T-helper 17 cell (primary cell): ENCODE results near the gene NDUFB8. TPM values are rescaled to one million over a fixed set of nuclear protein-coding genes. Genes with fewer than 3 reads are reported as not detected.
"Not testable (repeated sequence)": the region's sequence is repeated elsewhere in the genome, so short reads cannot be mapped to it uniquely, and the experiment has no call there.

Source experiments
- ATAC-seq: fragments of 150-1000 bp; cut with Tn5 transposase; 2 replicates; pipeline ENCODE4 v1.10.0; 2021; ENCODE audit warnings: mild to moderate bottlenecking, moderate library complexity
- DNase-seq, 3 donors: peaks; one replicate each; pipeline versions ENCODE4 v3.0.0 to v3.0.0-alpha.2; 2020 to 2021
- H3K9me3 ChIP-seq: one replicate; pipeline ENCODE4 v1.7.0; 2013; ENCODE audit warnings: low read length, mild to moderate bottlenecking; ENCODE audit not compliant: control insufficient read depth, poor library complexity, severe bottlenecking
- H3K27ac Mint-ChIP-seq: one replicate; pipeline ENCODE4 v1.8.0; 2022; ENCODE audit warnings: mild to moderate bottlenecking, moderate library complexity, mixed read lengths
- H3K27me3 Mint-ChIP-seq: one replicate; pipeline ENCODE4 v1.8.0; 2022; ENCODE audit warnings: mixed read lengths
- H3K36me3 Mint-ChIP-seq: one replicate; pipeline ENCODE4 v1.8.0; 2022; ENCODE audit warnings: low read depth, mixed read lengths
- H3K4me1 Mint-ChIP-seq: one replicate; pipeline ENCODE4 v1.8.0; 2022; ENCODE audit warnings: mild to moderate bottlenecking, mixed read lengths
- H3K4me3 Mint-ChIP-seq: one replicate; pipeline ENCODE4 v1.8.0; 2022; ENCODE audit warnings: mild to moderate bottlenecking, moderate library complexity, mixed read lengths
- total RNA-seq, 4 donors: library from RNA in 2 of 4; stranded (reverse) in 2 of 4; gene quantifications; one replicate each; pipeline ENCODE4 v1.2.3 and lab custom pipeline; 2022 to 2026

The NDUFB8 gene
- total RNA-seq (100 to 1,000 TPM; 142 to 159 TPM), total RNA-seq (lab: John Stamatoyannopoulos, UW) (15.1 to 33.3 reads per million in 2 donors)

GRCh38 chr10:100529475-100530298 lies at the start of gene NDUFB8:
Gene NDUFB8, minus strand, starts transcription at chr10:100529871. Its CDS starts 20 bp downstream, at chr10:100529851.
- peak; percentile 80 for ATAC-seq
- Mint-ChIP-seq H3K4me1 (peaks cover 24% of the 10 kb centered on the region), H3K36me3 (peaks cover 5% of the 10 kb centered on the region), H3K4me3 (peak within 1 kb of the TSS; percentile 98), H3K27me3 (no peaks in the 10 kb centered on the region), H3K27ac (peak within 1 kb of the TSS; percentile 98)
- DNase-seq: peak; percentile 71 to 83 (median 74)
- no peaks in the 10 kb centered on the region for H3K9me3 ChIP-seq

- Mint-ChIP-seq H3K27me3 (peaks cover 78% of the 10 kb centered on the region), H3K36me3 (peaks cover 6% of the 10 kb centered on the region), H3K4me1 (no peaks in the 10 kb centered on the region), H3K4me3 (no peak overlapping the region), H3K27ac (no peak overlapping the region)
- H3K9me3 ChIP-seq: no peaks in the 10 kb centered on the region
- ATAC-seq (no peak), DNase-seq (no peak)
Observed at GRCh38 chr10:100576282-100576635, 46.6 kb upstream of the NDUFB8 start.

GRCh38 chr10:100575585-100576281 lies 46.1 kb upstream of the NDUFB8 start:
- peaks cover 6% of the 10 kb centered on the region for H3K36me3 Mint-ChIP-seq
- DNase-seq (no peak), ATAC-seq (no peak)
- H3K9me3 ChIP-seq: no peaks in the 10 kb centered on the region
- peaks cover 78% of the 10 kb centered on the region for H3K27me3 Mint-ChIP-seq
- H3K27ac Mint-ChIP-seq: no peak overlapping the region
- H3K4me1 Mint-ChIP-seq: no peaks in the 10 kb centered on the region
- no peak overlapping the region for H3K4me3 Mint-ChIP-seq

- H3K4me1 Mint-ChIP-seq, DNase-seq, H3K9me3 ChIP-seq, H3K4me3 Mint-ChIP-seq, ATAC-seq, H3K36me3 Mint-ChIP-seq, H3K27ac Mint-ChIP-seq: not testable (repeated sequence)
- peaks cover 74% of the 10 kb centered on the region for H3K27me3 Mint-ChIP-seq
Observed at GRCh38 chr10:100575146-100575545, 45.5 kb upstream of the NDUFB8 start.

- Mint-ChIP-seq H3K27me3 (peaks cover 35% of the 10 kb centered on the region), H3K36me3 (peaks cover 3% of the 10 kb centered on the region), H3K4me3 (no peak overlapping the region), H3K27ac (no peak overlapping the region), H3K4me1 (peaks cover 5% of the 10 kb centered on the region)
- ATAC-seq (no peak), DNase-seq (no peak)
- no peaks in the 10 kb centered on the region for H3K9me3 ChIP-seq
Observed at GRCh38 chr10:100571084-100571856, 41.6 kb upstream of the NDUFB8 start.

GRCh38 chr10:100570506-100570905 lies 40.8 kb upstream of the NDUFB8 start:
- no peak for DNase-seq
- peaks cover 27% of the 10 kb centered on the region for H3K27me3 Mint-ChIP-seq
- H3K4me3 Mint-ChIP-seq: no peak overlapping the region

GRCh38 chr10:100569687-100570481 lies 40.2 kb upstream of the NDUFB8 start:
- no peaks in the 10 kb centered on the region for H3K9me3 ChIP-seq
- Mint-ChIP-seq H3K4me1 (peaks cover 10% of the 10 kb centered on the region), H3K27me3 (peaks cover 21% of the 10 kb centered on the region), H3K27ac (no peak overlapping the region), H3K36me3 (peaks cover 8% of the 10 kb centered on the region), H3K4me3 (no peak overlapping the region)
- DNase-seq (no peak), ATAC-seq (no peak)

More at GRCh38 chr10:100570506-100570905, 40.8 kb upstream of the NDUFB8 start:
- ATAC-seq: no peak
- H3K36me3 Mint-ChIP-seq: peaks cover 8% of the 10 kb centered on the region
- H3K4me1 Mint-ChIP-seq: peaks cover 5% of the 10 kb centered on the region
- no peaks in the 10 kb centered on the region for H3K9me3 ChIP-seq
- H3K27ac Mint-ChIP-seq: no peak overlapping the region

- no peak for DNase-seq
- peaks cover 11% of the 10 kb centered on the region for H3K36me3 Mint-ChIP-seq
- H3K4me3 Mint-ChIP-seq: no peak overlapping the region
- ATAC-seq: no peak
- H3K9me3 ChIP-seq: no peaks in the 10 kb centered on the region
- H3K27ac Mint-ChIP-seq: no peak overlapping the region
- H3K27me3 Mint-ChIP-seq: peaks cover 14% of the 10 kb centered on the region
- H3K4me1 Mint-ChIP-seq: peaks cover 12% of the 10 kb centered on the region
Observed at GRCh38 chr10:100568912-100569311, 39.2 kb upstream of the NDUFB8 start.

- no peak overlapping the region for H3K27ac Mint-ChIP-seq
- DNase-seq (no peak), ATAC-seq (no peak)
- no peaks in the 10 kb centered on the region for H3K9me3 ChIP-seq
- H3K4me1 Mint-ChIP-seq: peaks cover 15% of the 10 kb centered on the region
- H3K27me3 Mint-ChIP-seq: peaks cover 4% of the 10 kb centered on the region
- peaks cover 8% of the 10 kb centered on the region for H3K36me3 Mint-ChIP-seq
- H3K4me3 Mint-ChIP-seq: no peak overlapping the region
Observed at GRCh38 chr10:100567826-100568225, 38.2 kb upstream of the NDUFB8 start.

GRCh38 chr10:100567249-100567648 lies 37.6 kb upstream of the NDUFB8 start:
- ATAC-seq (no peak), DNase-seq (no peak)
- peaks cover 16% of the 10 kb centered on the region for H3K4me1 Mint-ChIP-seq
- peaks cover 8% of the 10 kb centered on the region for H3K36me3 Mint-ChIP-seq
- H3K4me3 Mint-ChIP-seq: no peak overlapping the region
- no peaks in the 10 kb centered on the region for H3K27me3 Mint-ChIP-seq
- no peak overlapping the region for H3K27ac Mint-ChIP-seq
- H3K9me3 ChIP-seq: no peaks in the 10 kb centered on the region

- H3K9me3 ChIP-seq: no peaks in the 10 kb centered on the region
- peaks cover 8% of the 10 kb centered on the region for H3K36me3 Mint-ChIP-seq
- no peak overlapping the region for H3K4me3 Mint-ChIP-seq
Observed at GRCh38 chr10:100566561-100566960, 36.9 kb upstream of the NDUFB8 start.

GRCh38 chr10:100565206-100565985 lies 35.7 kb upstream of the NDUFB8 start:
- Mint-ChIP-seq H3K27ac (no peak overlapping the region), H3K36me3 (peaks cover 10% of the 10 kb centered on the region), H3K4me1 (peaks cover 24% of the 10 kb centered on the region), H3K4me3 (no peak overlapping the region), H3K27me3 (peaks cover 9% of the 10 kb centered on the region)
- ATAC-seq (no peak), DNase-seq (no peak)
- no peaks in the 10 kb centered on the region for H3K9me3 ChIP-seq

More at GRCh38 chr10:100566561-100566960, 36.9 kb upstream of the NDUFB8 start:
- DNase-seq (no peak), ATAC-seq (no peak)
- peaks cover 19% of the 10 kb centered on the region for H3K4me1 Mint-ChIP-seq
- no peak overlapping the region for H3K27ac Mint-ChIP-seq
- H3K27me3 Mint-ChIP-seq: no peaks in the 10 kb centered on the region
